ENCODE measurements around the gene CADM1. TPM values are rescaled to one million over a fixed set of nuclear protein-coding genes. Genes with fewer than 3 reads are reported as not detected.

Gene CADM1
- total RNA-seq, 6 experiments from 2014 or later: 21.1 to 56.7 (median 30.6) TPM

DNA sequence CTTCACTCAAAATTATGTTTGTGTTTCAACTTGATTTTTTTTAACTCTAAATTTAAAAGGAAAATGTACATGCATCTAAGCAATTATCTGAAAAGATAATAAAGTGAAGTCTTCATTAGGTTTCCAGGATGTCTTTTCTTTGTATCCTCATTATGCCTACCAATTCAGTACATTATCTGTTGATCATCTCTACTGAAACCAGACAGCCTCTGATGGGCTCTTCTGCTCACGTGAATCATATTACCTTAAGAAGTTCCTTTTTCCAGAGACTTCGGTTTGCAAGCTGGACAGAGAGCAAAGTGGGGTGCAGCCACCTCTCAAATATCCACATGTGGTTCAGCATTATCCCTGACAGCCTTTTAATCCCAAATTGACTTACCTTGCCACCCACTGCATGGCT is 158.4 kb downstream of the CADM1 start:
- Histone ChIP-seq H3K27ac (no peak overlapping the region), H3K9me3 (no peaks in the 10 kb centered on the region), H3K36me3 (no peaks in the 10 kb centered on the region), H3K4me3 (no peak overlapping the region), H3K4me1 (peaks cover 0 to 7% (median 2%) of the 10 kb centered on the region in 4 donors), H3K27me3 (no peaks in the 10 kb centered on the region)
- TF ChIP-seq CTCF (IDR thresholded peaks at IDR 0.05) (no peak), POLR2A (IDR thresholded peaks at IDR 0.05) (no peak)
- DNase-seq (no peak), ATAC-seq (no peak)
- intact Hi-C loops (cut with DNase I): no loop called here
- WGBS (ENCODE audit: insufficient coverage, low coverage, low lambda C conversion rate, missing lambda C conversion rate): 71% methylated on average over 2 of the region's 2 CpGs

- ATAC-seq (no peak), DNase-seq (no peak)
- no peaks in the 10 kb centered on the region for H3K9me3 ChIP-seq
- no peak for TF ChIP-seq CTCF (IDR thresholded peaks at IDR 0.05)
- TF ChIP-seq POLR2A (IDR thresholded peaks at IDR 0.05): no peak
- peaks cover 0 to 7% (median 2%) of the 10 kb centered on the region in 4 donors for H3K4me1 ChIP-seq
- H3K27me3 ChIP-seq: no peaks in the 10 kb centered on the region
- no peak overlapping the region for H3K4me3 ChIP-seq
- no peak overlapping the region for H3K27ac ChIP-seq
- intact Hi-C loops (cut with DNase I): no loop called here
- no peaks in the 10 kb centered on the region for H3K36me3 ChIP-seq
Observed at GRCh38 chr11:115345361-115345760, 158.9 kb downstream of the CADM1 start.

GRCh38 chr11:115344846-115345245 is 159.4 kb downstream of the CADM1 start:
- DNase-seq (no peak), ATAC-seq (no peak)
- peaks cover 0 to 7% (median 2%) of the 10 kb centered on the region in 4 donors for H3K4me1 ChIP-seq
- no peak overlapping the region for H3K27ac ChIP-seq
- no peaks in the 10 kb centered on the region for H3K27me3 ChIP-seq
- H3K9me3 ChIP-seq: no peaks in the 10 kb centered on the region
- no peak for TF ChIP-seq CTCF (IDR thresholded peaks at IDR 0.05)
- H3K36me3 ChIP-seq: no peaks in the 10 kb centered on the region
- 70% methylated on average over 4 of the region's 4 CpGs for WGBS (ENCODE audit: insufficient coverage, low coverage, low lambda C conversion rate, missing lambda C conversion rate)
- intact Hi-C loops (cut with DNase I): no loop called here
- no peak overlapping the region for H3K4me3 ChIP-seq

DNA sequence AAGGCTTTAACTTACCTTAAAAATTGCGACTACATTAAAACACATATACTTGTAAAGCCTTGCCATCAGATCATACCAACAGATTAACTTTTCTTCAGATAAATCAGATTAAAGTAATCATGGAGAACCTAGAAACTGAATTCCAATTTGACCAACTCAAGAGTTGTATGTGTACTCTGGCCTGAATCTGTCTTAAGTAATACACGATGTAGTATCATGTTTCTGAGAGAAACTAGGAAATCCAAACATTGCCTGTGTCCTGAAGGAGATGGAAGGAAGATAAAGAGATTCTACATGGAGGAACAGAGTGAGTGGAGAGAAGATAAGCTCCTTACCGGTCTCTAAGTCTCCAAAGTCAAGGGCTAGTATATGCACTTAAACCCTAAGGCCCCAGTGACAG is 162.1 kb downstream of the CADM1 start:
- Histone ChIP-seq H3K27me3 (no peaks in the 10 kb centered on the region), H3K4me3 (no peak overlapping the region), H3K36me3 (no peaks in the 10 kb centered on the region), H3K9me3 (no peaks in the 10 kb centered on the region), H3K4me1 (peaks cover 0 to 7% (median 2%) of the 10 kb centered on the region in 4 donors), H3K27ac (no peak overlapping the region)
- peak in 1 of 4 donors; percentile 18 for ATAC-seq
- intact Hi-C loops (cut with DNase I): no loop called here
- no peak for DNase-seq
- 75% methylated on average over 3 of the region's 3 CpGs for WGBS (ENCODE audit: insufficient coverage, low coverage, low lambda C conversion rate, missing lambda C conversion rate)
- TF ChIP-seq POLR2A (IDR thresholded peaks at IDR 0.05): no peak
- TF ChIP-seq CTCF (IDR thresholded peaks at IDR 0.05): no peak

GRCh38 chr11:115340874-115341273 is 163.3 kb downstream of the CADM1 start:
- Histone ChIP-seq H3K9me3 (no peaks in the 10 kb centered on the region), H3K36me3 (no peaks in the 10 kb centered on the region), H3K27ac (no peak overlapping the region), H3K27me3 (no peaks in the 10 kb centered on the region), H3K4me3 (no peak overlapping the region), H3K4me1 (peaks cover 0 to 7% (median 2%) of the 10 kb centered on the region in 4 donors)
- intact Hi-C loops (cut with DNase I): no loop called here
- 87% methylated on average over 3 of the region's 3 CpGs for WGBS (ENCODE audit: insufficient coverage, low coverage, low lambda C conversion rate, missing lambda C conversion rate)
- TF ChIP-seq POLR2A (IDR thresholded peaks at IDR 0.05): no peak
- ATAC-seq (no peak), DNase-seq (no peak)

All from right lobe of liver (tissue), 6 donors.